ENCODE data around the gene GPX4.

GPX4 gene

DNA sequence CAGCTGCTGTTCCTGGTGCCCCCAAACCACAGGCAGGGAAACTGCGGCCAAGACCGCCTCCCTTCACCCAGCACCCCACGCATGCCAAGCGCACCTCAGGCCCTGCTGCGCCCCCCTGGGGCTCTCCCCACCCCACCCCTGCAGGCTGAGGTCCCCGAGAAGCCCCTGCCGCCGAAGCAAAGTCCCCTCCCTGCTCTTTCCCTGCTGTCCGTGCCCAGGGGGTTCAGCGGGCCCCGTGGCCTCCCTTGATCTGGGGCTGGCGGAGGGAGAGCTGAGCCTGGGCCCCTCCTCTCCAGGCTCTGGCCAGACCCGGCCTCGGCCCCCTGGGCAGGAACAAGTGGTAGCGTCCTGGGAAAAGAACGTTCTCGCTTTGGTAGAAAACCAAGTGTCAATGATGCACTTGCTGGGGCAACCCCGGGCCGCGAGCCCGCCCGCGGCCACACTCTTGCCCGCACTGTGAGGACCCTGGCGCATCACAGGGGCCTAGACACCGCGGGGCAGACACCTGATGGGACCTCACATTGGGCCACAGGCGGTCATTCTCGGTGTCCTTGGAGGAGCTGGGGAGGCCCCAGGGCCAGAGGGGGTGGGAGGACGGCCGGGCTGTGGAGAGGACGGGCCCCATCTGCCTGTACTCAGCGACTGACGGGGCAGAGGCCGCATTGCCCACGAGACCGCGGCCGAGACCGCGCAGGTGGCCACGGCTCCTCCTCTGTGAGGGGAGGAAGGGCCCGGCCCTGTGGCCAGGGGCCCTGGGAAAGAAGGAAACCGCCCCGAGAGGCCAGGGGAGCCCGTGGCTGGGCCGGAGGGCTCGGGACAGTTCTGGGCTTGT lies 29.0 kb downstream of the GPX4 start:
- peak; percentile 28 for DNase-seq

DNA sequence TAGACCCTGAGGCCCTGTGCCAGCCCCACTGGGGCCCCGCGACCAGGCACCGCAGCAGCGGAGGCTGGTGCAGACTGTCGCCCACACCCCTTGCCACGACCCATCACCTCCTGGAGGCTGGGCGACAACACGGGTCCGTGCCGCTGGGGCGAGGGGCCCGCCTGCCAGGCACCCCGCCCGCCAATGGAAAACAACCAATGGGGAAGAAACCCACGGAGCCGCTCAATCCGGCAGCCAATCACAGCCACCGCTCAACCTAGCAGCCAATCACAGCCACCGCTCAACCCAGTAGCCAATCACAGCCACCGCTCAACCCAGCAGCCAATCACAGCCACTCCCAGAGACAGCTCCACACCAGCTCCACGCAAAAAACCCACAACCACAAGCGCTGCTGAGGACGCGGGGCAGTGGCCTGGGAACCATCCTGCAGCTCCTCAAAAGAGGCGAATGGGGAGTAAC lies 29.7 kb downstream of the GPX4 start:
- DNase-seq = peak; percentile 79

DNA sequence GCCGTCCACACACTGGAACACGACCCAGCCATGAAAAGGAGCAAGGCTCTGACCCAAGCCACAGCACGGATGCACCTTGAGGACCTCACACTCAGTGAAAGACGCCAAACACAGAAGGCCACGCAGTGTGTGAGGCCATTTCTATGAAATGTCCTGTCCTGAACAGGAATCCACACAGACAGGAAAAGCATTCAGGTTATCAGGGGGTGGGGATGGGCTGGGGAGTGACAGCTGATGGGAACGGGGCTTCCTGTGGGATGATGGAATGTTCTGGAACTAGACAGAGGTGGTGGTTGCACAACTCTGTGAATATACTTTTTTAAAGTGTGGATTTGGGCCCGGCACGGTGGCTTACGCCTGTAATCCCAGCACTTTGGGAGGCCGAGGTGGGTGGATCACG lies 30.6 kb downstream of the GPX4 start:
- DNase-seq = no peak

DNA sequence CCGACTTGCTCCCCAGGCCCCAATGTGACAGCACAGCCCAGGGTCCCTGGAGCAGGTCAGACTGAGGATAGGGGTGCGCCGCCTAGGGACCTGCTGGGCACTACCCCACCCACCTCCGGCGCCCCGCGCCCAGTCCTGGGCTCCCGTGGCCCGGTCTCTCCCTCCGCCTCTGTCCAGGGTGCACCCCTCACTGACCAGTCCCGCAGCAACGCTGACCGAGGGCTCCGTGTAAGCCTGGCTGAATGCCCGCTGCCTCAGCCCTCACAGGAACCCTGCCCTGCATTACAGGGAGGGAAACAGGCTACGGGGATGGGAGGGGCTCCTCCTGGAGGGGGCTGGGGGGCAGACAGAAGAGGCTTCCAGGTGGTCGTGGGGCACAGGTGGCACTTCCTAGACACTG lies 31.7 kb downstream of the GPX4 start:
- DNase-seq = no peak

DNA sequence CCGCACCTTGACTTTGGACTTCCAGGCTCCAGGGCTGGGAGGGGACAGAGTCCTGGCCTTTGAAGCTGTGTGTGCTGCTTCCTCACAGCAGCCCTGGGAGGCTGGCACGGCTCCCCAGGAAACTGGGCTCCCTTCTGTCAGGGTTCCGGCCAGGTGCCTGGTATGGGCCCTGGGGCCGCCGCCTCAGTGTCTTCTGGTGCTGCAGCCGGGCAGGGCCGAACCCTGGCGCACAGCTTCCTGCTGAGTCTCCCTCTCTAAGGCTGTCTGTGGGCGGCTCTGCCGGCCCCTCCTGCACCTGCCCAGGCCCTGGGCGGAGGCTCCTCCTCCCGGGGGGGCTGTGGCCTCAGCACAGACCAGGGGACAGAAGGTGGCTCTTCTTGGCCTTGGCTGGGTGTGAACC lies 32.4 kb downstream of the GPX4 start:
- no peak for DNase-seq

DNA sequence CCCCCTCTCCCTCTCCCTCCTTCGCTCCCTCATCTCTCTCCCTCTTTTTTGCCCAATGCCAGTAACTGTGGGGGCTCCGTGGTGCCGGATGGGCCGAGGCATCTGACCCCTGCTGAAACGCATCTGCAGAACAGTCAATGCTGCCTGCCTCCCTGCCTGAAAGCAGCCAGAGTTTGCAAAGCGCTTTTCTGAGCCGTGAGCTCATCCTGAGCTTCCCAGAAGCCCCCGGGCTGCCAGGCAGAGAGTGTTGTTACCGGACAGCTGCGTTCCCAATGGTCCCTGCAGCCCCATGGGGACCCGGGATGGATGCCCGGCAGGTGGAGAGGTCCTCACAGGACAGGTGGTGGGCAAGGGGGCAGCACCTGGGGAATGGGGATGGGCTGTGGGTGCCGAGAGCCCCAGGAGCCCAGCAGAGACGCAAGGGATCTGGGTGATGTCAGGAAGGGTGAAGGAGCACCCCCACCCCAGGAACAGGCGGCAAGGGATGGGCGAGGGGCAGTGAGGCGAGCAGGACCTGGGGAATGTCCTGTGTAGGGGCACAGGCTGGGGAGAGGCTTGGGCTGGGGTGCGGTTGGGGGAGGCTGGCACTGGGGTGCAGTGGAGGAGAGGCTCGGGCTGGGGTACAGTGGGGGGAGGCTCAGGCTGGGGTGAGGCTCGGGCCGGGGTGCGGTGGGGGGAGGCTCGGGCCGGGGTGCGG lies 33.0 kb downstream of the GPX4 start:
- no peak for DNase-seq

DNA sequence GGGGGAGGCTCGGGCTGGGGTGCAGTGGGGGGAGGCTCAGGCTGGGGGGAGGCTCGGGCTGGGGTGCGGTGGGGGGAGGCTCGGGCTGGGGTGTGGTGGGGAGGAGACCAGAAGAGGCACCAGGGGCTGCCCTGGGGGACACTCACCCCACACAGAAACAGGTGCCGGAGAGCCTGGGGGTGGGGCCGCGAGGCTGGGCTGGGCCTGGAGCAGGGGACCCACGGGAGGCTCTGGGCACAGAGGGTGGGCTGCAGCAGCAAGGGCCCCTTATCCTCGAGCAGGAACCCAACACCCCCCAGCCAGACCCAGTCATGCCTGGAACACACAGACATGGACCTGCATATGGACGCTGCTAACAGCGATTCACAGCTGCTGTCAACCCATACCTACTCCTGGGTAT lies 34.3 kb downstream of the GPX4 start:
- no peak for DNase-seq

DNA sequence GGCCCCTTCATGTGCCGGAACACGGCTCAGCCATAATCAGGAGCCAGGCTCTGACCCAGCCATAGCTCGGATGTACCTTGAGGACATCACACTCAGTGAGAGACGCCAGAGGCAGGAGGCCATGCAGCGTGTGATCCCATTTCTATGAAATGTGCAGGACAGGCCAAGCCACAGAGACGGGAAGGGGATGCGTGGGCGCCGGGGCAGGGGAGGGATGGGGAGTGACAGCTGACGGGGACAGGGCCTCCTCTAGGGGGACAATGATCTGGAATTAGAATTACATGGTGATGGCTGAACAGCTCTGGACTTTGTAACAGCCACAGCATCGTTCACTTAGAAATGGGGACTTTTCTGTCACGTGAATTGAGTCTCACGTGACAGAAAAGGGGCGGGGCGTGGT lies 35.3 kb downstream of the GPX4 start:
- DNase-seq = no peak

DNA sequence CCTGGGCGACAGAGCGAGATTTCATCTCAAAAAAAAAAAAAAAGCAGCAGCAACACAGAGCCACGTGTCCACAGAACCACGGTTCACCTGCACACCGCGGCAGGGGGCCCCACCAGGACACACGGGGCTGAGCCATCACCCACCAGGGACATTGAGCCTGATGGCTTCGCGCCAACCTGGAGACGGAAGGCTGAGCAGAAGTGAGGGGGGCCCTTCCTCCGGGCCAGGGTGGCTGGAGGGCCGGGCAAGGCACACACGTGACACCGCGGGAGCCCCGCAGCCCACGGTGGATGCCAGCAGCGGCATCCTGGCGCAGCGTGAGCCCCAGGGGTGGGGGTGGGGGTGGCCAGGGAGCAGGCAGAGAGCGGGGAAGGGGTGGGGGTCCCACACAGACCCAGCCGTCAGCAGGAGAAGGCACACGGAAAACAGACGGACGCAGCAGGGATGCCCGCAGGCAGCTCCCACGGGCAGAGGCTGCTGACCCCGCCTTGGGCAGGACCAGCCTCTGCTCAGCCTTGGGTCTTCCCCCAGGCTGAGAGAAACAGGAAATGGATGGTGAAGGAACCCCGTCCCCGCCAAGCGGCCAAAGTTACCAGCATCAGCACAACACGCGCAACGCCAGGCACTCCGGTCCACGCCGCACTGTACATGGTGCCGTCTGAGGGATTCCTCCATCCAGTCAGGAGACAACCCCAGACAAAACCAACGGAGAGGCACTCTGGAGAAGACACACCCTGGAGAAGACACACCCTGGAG lies 36.7 kb downstream of the GPX4 start:
- DNase-seq = no peak

DNA sequence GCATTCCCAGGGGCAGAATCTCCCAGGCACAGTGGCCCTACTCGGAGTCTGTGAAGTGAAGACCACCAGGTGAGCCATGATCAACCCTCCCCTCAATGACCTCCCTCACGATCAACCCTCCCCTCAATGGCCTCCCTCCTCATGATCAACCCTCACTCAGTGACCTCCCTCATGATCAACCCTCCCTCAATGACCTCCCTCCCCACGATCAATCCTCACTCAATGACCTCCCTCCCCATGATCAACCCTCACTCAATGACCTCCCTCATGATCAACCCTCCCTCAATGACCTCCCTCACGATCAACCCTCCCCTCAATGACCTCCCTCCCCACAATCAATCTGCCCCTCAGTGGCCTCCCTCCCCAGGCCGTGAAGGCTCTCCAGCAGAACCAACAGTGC lies 38.1 kb downstream of the GPX4 start:
- no peak for DNase-seq

DNA sequence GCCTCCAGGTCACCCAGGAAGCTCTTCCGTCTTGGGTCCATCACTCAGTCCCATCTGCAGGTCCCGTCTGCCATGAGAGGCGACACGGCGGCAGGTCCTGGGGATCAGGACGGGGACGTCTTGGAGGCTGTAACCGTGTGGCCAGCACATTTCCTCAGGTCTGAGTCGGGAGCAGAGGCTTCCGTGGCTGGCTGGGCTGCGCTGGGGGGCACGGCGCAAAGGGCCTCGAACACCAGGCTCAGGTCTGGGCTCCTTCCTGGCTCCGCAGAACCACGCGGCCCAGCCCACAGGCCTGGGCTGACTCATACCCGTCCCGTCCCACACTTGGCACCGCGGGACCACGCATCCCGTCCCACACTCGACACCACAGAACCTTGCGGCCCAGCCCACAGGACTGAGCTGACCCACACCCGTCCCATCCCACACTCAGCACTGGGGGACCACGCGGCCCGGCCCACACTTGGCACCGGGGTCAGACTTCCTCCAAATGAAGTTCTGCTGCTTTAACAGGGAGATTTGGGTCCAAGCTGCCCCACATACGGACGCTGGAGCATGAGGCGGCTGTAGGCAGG lies 40.1 kb downstream of the GPX4 start:
- DNase-seq = no peak

DNA sequence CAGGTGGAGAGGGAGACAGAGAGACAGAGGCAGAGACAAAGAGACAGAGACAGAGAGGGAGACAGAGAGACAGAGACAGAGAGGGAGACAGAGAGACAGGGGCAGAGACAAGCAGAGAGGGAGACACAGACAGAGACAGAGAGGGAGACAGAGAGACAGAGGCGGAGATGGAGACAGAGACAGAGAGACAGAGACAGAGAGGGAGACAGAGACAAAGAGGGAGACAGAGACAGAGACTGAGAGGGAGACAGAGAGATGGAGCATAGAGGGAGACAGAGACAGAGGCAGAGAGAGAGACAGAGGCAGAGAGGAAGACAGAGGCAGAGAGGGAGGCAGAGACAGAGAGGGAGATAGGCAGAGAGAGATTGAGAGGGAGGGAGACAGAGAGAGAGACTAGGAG lies 40.9 kb downstream of the GPX4 start:
- DNase-seq = no peak

DNA sequence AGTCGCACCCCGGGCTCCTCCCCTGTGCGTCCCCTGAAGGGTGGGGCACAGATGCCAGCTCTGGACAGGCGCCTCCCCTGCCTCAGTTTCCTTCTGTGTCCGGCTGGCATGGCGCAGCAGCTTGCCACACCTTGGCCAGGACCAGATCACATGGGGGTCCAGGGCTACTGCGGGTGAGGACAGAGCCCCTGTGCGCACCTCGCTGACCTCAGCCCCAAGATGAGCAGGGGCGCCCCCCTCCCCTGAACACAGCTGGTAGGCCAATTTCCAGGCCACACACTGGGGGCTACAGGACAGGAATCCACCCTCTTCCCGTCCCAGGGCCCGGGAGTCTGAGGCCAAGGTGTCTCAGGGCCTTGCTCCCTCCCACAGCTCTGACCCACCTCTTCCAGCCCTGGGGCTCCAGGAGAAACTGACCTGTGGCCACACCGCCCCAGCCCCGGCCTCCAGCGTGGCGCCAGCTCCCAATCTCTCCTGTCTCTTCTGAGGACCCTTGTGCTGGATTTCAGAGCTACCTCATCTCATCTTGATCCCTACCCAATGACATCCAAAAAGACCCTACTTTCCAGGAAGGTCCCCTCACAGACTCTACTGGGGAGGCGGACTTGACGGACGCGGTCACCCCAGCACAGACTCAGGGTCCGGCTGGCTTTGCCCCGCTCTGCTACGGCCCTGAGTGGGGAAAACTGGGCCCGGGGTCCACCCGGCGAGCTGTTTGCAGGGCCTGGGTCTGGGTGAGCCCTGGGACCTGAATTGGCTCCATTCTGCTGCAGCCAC lies 42.0 kb downstream of the GPX4 start:
- no peak for DNase-seq

DNA sequence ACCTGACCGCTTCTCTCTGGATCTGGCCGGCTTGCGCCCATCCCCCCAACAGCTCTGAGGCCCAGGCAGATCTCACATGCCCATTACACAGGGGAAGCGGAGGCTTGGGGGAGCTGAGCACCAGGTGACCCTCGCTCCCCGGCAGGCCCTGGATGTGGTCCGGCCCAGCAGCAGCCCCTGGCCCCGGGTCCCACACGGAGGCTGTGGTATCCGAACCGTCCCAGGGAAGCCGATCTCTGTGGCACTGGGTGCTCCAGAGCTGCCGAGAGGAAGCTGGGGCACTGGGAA lies 42.6 kb downstream of the GPX4 start:
- DNase-seq = no peak

DNA sequence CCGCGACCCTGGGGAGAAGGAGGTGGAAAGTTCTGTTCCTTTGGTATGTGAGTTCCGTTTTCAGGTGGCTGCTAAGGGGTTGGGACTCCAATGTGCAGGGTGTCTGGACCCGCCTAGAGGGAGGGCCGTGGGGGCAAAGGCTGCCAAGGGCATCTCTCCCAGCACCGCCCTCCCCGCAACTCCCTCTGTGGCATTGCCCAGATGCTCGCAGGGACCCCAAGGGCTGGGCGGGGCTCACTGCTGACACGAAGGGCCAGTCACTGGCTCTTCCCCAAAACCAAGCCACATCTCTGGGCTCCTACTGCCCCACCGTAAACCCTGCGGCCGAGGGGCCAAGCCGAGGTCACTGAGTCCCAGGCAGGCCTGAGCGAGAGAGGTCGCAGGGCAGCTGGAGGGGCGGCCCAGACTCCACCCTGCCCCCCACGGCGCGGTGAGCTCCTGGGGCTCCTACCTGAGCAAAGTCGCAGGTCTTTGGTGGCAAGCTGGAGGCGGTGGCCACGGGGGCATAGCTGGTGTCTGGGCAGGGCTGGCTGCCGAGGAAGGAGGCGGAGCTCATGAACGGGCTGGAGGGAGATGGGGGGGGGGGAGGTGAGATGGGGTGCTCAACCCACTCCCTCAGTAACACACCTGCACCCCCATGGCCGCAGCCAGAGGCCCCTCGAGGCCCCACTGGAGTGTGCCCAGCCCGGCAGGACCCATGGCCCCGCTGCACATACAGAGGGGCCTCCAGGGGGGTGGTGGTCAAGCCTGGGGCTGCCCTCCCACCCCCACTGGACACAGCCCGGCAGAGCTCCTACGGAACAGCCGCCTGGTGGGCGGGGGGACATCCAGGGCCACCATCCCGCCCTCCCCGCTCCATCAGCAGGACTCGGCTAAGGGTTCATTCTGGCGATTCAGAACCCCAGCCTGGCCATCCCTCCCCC lies 43.3 kb downstream of the GPX4 start:
- no peak for DNase-seq

DNA sequence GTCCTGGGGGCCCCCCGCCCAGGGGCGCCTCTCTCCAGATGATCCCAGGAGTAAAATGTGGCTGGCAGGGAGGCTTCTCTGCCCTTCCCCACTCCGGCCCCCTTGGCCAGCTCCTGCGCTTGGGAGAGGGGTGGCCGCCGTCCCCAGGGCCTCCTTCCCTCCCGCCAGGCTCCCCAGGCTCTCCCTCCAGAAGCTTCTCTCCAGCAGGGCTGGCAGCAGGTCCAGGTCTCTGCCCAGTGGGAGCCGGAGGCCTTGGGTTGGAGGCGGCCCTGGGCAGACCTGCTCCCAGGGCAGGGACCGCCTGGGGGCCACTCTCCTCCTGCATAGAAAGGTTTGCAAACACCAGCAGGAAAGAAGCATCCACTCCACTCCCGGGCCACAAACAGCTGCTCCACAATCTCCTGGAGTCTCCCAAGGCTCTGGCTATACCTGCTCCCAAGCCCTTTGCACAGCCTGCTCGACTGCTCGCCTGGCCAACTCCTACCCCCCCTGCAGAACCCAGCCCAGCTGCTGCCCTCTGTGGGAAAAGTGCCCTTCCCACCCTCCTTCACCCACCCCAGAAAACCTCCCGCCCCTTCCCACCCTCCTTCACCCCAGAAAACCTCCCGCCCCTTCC lies 44.2 kb downstream of the GPX4 start:
- DNase-seq = no peak

DNA sequence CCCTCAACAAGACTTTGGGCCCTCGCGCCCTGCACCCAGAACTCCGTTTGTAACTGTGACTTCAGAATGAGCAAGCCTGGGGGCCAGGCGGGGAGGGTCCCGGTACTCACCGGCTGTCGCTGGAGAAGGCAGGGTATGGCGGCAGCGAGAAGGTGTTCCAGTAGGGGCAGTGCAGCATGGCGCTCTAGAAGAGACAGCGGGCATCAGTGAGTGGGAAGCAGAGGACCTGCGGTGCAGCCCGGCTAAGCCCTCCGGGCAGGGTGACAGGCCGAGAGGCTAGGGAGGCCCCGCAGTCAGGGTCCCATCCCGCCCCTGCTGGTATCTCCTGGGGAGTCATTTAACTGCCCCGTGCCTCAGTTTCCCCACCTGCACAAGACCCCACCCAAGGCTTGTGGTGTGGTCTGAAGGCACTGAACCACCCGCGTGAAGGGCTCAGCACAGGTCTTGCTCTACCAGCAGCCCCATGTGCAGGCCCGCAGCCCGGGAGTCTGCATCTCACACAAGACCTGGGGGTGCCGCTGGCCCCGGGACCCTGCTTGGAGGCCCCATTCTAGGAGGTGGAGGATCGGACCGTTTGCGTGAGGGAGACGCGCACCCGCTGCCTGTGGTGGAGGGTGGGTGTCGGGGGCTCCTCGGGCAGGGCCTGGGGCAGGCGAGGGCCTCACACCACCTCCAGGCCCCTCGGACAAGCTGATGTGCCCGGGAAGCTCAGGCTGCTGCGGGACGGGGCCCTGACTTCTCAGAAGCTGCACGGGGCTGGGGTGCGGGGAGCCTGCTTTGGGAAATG lies 45.7 kb downstream of the GPX4 start:
- DNase-seq = no peak

DNA sequence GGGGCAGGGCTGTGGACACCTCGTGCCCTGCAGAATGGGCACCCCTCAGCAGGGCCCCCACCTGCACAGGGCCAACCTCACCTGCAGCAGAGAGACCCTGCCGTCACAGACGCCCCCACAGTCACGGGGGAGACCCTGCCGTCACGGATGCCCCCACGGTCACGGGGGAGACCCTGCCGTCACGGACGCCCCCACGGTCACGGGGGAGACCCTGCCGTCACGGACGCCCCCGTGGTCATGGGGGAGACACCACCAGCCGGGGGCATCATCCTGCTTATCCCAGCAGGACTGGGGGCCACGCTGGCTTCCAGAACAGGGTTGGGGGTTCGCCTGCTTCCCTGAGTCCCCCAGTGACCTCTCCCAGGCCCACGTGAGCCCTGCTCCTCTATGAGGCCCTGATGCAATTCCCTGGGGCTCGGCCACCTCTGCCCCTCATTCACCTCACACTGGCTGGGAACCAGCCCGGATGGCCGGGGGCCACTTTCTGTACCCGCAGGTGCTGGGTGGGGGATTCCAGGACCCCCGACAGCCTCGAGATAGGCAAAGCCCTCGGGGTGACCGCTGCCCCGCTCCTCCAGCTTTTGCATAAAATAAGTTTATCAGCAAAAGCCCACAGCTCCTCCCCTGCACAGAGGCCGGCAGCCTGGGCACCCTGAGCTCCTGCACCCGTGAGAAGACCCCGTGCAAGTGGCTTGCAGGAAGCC lies 46.7 kb downstream of the GPX4 start:
- no peak for DNase-seq

DNA sequence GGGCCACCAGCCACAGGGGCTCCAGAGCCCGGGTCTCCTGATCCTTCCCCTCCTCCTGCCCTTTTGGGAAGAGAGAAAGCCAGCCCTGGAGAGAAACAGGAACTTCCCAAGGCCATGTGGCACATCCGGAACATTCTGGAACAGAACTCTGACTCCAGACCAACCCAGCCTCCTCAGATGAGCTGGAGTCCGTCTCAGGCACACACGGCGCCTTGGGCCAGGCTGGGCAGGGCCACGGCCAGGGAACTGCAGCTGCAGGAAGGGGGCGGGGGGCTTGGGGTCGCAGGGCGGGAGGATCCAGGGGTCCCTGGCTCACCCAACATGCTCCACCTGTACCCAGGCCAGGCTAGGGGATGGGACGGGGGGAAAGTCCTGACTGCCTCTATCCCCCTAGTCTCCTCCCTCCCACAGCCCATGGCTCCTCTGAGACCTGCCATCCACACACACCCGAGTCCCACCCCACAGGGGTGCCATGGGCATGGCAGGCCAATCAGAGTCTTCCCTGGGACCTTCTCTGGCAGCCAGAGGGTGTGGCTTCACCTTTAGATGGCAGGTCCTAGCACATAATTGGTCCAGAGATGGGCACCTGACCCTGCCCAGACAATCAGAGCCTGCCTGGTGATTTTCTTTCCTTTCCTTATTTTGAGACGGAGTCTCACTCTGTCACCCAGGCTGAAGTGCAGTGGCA lies 47.4 kb downstream of the GPX4 start:
- DNase-seq = no peak
